ENCODE results near the gene DAW1.

DAW1 gene

DNA sequence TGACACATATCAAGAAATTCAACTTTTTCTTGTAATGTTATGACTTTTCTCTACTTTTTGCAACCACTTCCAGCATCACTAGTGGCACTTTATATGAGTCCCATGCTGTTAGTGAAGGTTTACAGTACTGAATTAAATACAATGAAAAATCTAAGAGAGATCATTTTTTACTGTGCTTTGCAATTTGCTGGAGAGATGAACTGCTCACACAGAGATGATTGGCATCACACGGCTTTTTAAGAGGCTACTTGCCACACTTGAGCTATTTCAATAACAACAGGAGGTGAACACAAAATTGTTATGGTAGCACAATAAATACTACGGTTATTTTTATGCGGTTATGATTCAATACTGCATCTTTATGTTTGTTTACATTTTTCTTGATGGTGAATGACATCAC, 88.9 kb downstream of the DAW1 start:
- no peak overlapping the region for H3K27ac Mint-ChIP-seq
- TF ChIP-seq, protein P1, sequence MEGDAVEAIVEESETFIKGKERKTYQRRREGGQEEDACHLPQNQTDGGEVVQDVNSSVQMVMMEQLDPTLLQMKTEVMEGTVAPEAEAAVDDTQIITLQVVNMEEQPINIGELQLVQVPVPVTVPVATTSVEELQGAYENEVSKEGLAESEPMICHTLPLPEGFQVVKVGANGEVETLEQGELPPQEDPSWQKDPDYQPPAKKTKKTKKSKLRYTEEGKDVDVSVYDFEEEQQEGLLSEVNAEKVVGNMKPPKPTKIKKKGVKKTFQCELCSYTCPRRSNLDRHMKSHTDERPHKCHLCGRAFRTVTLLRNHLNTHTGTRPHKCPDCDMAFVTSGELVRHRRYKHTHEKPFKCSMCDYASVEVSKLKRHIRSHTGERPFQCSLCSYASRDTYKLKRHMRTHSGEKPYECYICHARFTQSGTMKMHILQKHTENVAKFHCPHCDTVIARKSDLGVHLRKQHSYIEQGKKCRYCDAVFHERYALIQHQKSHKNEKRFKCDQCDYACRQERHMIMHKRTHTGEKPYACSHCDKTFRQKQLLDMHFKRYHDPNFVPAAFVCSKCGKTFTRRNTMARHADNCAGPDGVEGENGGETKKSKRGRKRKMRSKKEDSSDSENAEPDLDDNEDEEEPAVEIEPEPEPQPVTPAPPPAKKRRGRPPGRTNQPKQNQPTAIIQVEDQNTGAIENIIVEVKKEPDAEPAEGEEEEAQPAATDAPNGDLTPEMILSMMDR (IDR thresholded peaks at IDR 0.05; ENCODE audit: unreplicated experiment in 3 of 3): no peak
- H3K4me1 Mint-ChIP-seq: no peaks in the 10 kb centered on the region
- no peaks in the 10 kb centered on the region for H3K36me3 Mint-ChIP-seq (ENCODE audit: low read depth)
- H3K4me3 Mint-ChIP-seq: no peak overlapping the region
- H3K27me3 Mint-ChIP-seq (ENCODE audit: low read depth): no peaks in the 10 kb centered on the region
- H3K9me3 Mint-ChIP-seq: peaks cover 2% of the 10 kb centered on the region

DNA sequence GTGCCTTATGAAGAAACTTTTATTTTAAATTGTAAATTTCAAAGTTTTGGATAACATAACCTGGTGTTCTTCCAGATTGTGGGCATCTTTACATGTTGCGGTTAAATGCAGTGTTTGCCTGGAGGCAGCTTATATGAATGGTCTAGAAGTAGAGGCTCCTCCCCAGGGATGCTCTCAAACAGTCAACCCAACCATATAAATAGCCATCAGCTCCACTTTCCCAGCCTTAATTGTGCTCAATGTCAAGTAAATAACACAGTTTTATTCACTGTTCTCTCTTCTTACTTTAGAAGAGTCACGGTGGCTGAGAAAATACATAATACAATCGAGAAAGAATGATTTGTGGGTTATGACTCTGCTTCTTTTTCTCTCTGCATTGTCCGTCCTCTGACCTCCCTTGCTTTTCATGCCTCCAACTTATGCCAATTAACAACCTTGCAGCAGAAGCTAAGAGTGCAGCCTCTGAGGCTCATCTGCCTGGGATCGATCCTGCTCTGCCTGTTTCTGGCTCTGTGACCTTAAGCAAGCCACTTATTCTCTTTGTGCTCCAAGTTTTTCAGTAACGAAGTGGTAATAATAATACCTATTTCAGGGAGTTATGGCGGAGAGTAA, 100.3 kb downstream of the DAW1 start:
- no peaks in the 10 kb centered on the region for H3K36me3 Mint-ChIP-seq (ENCODE audit: low read depth)
- H3K9me3 Mint-ChIP-seq: no peaks in the 10 kb centered on the region
- H3K27ac Mint-ChIP-seq: no peak overlapping the region
- H3K4me1 Mint-ChIP-seq: no peaks in the 10 kb centered on the region
- no peaks in the 10 kb centered on the region for H3K27me3 Mint-ChIP-seq (ENCODE audit: low read depth)
- no peak overlapping the region for H3K4me3 Mint-ChIP-seq
- TF ChIP-seq, protein P1 (IDR thresholded peaks at IDR 0.05; ENCODE audit: unreplicated experiment in 3 of 3): no peak

DNA sequence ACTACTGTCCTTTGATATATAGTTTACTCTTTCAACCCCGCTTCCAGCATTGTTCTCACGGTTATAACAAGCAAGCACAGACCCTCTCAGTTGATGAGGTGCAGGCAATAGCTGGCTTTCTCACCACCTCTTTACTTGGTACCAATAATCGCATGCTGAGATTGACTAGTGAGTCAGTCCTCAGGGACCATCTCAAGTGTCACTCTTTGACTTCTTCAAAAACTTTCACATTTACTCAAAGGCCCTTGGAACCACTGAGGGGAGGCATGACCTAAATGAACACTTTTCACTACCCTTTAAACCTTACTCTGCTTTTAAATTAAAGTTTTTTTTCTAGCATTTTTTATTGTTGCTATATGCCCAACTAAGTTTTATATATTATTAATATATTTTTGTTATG, 101.8 kb downstream of the DAW1 start:
- no peaks in the 10 kb centered on the region for H3K27me3 Mint-ChIP-seq (ENCODE audit: low read depth)
- TF ChIP-seq, protein P1 (IDR thresholded peaks at IDR 0.05; ENCODE audit: unreplicated experiment in 3 of 3): no peak
- no peak overlapping the region for H3K4me3 Mint-ChIP-seq
- H3K36me3 Mint-ChIP-seq (ENCODE audit: low read depth): no peaks in the 10 kb centered on the region
- H3K27ac Mint-ChIP-seq: no peak overlapping the region
- H3K9me3 Mint-ChIP-seq: no peaks in the 10 kb centered on the region
- no peaks in the 10 kb centered on the region for H3K4me1 Mint-ChIP-seq
